GM18499 (cell line): ENCODE measurements around the gene TRIM10.
"Not testable (repeated sequence)": the region's sequence is repeated elsewhere in the genome, so short reads cannot be mapped to it uniquely, and the experiment has no call there.

Source experiments
- ATAC-seq: cut with Tn5 transposase; IDR thresholded peaks from one replicate; pipeline ENCODE4 v1.9.1; 2021; ENCODE audit warnings: moderate number of reproducible peaks; ENCODE audit not compliant: insufficient read depth, unreplicated experiment

The TRIM10 gene

DNA sequence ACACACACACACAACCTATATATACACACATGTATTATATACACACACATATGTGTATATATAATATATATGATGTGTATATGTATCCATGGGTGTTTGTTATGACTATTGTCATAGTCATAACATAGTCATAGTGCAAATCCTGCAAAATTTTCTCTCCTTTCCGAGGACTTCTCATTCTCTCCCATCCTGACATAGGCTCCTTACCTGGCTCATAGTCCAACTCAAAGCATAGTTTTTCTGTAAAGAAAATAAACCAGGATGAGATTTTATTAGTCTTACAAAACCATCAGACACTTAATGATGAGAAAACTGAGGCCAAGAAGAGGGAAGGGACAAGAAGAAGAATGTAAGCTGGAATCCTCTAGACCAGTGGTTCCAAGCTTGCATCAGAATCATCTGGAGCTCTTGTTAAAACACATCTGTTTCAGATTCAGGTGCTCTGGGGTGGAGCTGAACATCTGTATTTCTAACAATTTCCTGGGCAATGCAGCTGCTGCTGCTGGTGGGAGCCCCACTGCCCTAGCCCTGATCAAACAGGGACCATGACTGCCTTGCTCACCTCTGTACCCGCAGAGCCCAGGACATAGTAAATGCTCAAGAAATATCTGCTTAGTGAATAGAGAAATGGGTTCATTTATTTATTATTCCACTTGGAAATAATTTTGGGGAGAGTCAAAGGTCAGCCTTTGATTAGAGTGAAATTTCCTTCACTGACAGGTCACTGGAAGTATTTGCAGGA, 5.3 kb downstream of the TRIM10 start:
- ATAC-seq: no peak

DNA sequence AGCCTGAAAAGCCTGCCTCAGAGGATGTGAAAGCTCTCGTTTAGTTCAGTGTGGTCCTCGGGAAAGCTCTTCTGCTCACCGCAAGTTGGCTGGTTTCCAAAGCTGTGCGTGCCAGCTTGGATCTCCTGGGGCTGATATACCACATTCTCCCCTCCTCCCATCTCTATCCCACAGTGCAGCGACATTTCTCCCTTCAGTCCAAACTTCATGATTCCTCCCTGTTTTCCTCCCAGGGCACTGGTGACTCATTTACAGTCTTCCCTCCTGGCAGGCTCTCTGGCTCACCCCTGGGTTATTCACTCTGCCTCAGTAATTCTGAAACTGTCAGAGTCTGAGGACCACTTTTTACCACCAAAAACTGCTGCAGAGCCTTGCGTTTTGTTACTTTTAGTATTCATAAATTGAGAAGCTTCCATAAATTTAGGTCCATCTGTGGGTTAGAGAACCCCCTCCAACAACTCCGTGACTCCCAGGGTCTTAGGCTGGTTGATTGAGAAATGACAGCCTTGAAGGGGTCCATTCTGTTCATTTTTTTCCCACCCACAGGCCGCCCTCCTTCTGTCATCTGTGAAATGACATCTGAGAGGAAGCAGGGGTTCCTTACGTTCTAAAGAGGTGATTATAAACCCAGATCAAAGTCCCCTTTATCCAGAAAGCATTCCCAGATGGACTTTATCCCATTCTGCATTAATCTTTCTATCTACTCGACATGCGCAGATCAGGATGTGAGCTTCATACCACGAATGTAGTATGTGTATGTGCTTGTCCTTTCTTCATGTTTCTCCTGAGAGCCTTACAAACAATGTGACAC, 6.1 kb downstream of the TRIM10 start:
- no peak for ATAC-seq

DNA sequence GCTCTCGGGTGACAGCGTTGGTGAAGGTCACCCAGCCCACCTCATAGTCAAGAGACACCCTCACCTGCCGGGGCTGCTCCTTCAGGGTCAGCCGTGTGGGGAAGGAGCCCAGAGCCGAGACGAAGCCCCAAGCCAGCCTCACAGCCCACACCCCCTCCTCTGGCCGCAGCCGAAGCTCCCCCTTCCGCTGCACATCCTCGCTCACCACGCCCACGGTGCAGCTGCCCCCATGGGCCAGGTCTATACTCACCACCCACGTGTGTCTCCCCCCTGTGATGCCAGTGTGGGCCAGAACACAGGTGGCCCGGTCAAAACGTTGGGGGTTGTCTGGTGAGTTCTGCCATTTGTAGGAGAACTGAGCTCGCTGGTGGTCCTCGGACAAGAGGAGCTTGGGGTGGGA, 7.0 kb downstream of the TRIM10 start:
- no peak for ATAC-seq

DNA sequence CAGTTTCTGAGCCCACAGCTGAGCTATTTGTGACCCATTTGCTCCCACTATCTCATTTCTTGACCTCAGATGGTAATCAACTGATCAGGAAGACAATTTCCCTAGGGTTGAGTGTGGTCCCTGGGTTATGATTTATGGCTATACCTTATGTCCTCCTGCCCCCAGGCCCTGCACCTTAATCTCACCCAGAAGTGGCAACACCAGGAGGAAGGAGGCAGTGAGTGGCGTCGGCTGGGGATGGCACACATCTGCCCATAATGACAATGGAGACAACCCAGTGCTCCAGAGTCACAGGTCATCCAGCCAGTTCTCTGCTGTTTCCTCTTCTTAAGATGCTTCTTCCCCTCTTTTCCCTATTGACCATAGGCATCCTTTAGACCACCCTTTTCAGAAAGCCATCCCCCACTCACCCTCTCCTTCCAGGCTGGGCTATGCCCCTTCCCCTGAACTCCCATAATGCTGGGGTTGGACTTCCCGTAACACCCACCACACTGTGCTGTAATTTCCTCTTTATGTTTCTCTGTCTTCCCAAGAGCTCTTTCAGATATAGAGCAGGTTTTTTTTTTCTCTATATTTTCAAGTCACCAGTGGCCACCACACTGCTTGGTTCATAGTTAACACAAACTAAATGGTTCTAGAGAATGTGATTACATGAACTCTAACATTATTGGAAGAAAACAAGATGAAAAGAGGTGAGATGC, 8.0 kb downstream of the TRIM10 start:
- no peak for ATAC-seq

DNA sequence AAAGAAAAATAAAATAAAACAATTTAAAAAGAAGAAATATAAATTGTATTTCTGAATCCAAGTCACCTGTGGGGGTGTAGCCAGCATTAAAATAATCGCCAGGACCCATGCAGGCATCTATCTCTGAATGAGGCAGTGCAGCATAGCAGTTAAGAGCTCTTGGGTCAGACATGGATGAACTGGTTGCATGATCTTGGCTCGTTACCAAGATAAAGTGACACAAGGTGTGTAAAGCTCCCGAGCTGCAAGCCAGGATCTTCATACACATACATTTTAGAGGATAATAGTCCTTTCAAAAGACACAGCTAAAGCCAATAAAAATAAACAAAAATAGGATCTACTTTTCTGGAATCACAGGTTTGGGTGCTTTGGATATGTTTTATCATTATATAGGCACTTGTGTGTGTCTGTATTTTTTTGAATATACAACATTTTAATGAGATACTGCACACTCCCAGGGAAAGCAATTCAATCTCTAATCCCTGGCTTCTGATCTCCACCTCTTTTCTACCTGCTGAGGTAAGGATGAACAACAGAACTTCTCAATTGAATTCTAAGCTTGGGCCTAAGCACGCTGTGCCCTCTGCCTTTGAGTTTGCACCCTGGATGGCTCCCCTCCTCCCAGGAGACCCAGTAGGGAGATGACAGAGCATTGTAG, 8.9 kb downstream of the TRIM10 start:
- no peak for ATAC-seq

DNA sequence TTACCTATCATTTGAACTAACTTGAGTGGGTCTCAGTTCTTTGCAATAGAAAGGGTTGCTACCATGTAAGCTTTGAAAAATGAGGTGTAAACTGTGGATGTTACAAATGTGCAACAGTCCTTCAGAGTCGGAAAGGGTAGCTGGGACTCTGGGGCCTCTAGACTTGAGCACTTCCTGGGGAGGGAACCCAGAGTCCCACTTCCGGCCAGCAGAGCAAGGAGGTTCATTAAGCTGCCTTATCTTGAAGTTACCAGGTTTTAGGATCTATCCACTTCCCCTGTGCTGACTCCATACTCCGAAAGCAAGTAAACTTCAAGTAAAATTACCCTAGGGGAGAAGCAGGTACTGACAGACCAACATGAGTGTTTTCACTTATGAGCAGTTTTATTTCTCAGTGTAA, 9.4 kb downstream of the TRIM10 start:
- ATAC-seq: no peak

DNA sequence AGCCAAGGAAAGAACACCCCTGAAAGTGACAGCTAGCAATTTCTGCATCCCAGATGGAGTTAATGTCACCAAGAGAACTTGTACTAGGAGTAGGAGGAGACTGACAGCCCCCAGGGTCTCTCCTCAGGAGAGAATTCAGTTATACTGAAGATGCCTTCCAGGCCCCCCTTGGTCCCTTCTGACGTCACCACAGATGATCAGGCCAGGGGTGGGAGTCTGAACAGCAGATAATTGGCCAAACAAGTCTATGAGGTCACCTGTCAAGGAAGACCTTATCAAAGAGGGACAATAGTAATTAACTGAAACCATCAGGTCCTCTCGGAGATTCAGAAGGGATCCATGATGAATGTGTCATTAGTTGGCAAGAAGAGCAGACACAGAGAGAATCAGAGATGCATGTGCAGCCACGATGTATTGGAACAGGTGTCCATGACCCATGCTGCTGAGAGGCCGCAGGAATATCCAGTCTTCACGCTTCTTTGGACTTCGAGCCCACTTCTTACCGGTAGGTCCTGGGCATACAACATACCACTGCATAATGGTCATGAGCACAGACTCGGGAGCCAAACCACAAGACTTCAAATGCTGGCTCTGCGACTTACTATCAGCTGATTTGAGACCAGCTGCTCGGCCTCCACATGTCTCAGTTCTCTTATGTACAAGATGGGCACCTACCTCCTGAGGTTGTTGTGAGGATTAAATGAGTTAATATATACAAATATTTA, 10.2 kb downstream of the TRIM10 start:
- no peak for ATAC-seq

DNA sequence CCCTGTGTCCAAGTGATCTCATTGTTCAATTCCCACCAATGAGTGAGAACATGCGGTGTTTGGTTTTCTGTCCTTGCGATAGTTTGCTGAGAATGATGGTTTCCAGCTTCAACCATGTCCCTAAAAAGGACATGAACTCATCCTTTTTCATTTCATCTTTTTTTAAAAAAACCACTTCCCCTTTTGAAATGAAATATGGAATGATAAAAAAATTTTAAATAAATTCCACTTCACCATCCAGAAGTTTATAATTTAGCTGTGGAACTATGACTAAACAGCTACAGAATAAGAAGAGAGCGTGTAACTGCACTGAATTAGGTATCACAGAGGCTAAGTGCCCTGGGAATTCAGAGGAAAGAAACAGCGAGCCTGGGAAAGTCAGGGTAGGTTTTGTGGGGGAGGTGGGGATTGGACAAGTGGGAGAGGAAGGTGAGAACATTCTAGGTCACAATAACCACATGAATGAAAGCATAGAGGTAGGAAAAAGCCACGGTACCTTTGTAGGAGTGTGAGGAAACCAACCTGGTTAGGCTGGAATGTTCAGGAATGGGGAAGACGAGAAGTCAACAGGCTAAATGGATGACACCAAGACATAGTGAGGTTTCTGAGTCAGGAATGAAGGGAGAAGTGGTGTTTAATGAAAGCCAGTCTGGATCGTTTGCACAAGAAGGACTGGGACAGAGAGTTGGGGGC, 11.0 kb downstream of the TRIM10 start:
- no peak for ATAC-seq

DNA sequence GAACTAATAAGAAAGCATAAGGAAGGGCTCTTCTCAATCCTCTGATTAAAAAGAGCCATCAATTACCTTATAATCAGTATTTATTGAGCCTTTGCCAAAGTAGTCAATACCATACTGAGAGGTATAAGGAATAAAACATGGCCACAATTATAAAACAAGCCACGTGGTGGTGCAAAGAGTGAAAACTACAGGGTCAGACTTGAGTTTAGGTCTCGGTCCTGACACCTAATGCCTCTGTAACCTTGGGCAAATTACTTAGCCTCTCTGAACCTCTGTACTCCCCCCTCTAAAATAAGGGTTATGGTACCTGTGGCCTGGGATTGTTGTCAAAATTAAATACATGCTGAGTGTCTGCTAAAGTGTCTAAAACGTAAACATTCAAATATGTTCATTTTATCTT, 11.8 kb downstream of the TRIM10 start:
- ATAC-seq: no peak

DNA sequence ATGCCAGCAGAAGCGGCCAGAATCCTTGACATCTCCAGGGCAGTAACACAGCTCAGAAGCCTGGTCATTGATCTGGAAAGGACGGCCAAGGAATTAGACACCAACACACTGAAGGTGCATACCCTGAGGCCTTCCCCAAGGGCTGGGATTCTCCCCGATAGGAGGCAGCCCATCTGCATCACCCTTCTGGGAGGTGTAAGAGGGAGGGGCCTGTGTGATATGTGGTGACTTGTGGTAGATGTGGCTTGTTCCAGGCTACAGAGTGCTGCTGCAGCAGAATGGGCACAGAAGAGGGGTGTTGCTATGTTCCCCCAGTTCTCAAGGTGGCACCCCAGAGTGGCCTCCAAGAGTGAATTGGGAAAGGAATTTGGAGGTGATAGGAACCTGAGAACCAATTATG, 13.9 kb downstream of the TRIM10 start:
- no peak for ATAC-seq

DNA sequence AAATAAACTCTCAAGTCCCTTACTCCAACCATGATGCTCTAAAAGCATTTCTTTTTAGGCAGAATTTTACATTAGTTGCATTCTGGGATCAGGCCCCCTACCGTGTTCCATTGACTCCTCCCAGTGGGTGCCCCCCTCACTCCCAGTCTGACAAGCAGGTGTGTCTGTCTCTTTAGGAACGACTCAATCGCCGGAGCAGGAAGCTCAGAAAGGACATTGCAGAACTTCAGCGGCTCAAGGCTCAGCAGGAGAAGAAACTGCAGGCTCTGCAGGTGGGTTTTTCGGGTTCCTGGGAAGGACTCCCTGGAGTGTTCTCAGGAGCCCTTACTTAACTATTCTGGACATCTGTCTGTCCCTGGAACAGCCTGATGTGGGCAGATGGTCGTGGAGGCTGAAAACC, 15.2 kb downstream of the TRIM10 start:
- ATAC-seq: no peak

DNA sequence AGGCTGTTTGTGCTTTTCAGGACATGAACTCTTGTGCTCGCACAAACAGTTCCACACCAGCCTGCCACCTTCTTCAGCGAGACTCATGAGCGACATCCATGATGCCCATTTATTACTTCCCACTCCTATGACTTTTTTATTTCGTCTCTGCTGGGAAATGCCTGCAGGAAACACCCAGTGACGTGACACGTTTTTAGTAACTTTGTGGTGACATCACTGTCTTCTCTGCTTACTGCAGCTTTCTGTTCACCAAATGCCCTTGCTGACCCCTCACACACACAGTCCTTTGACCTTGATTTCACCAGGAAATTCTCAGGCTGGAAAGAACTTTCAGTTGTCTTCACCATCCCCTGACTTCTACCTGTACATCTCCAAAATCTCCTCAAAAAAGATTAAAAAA, 16.2 kb downstream of the TRIM10 start:
- no peak for ATAC-seq

DNA sequence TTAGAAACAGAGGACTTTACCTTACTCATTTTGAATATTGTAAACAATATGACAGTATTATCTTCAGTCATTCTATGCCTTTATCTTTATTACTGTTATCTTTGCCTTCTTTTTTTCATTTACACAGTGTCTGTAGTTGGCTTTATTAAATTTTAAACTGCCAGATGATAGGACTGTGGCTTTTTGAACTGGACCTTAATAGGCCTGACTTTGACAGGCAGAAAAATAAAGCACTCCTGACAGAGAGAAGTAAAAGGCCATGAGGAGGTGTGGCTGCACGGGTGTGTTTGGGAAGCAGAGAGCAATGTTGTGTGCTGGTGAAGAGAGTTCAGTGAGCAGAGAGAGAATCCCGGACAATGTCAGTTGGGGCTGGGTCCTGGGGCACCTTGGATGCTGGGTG, 17.2 kb downstream of the TRIM10 start:
- ATAC-seq: no peak

DNA sequence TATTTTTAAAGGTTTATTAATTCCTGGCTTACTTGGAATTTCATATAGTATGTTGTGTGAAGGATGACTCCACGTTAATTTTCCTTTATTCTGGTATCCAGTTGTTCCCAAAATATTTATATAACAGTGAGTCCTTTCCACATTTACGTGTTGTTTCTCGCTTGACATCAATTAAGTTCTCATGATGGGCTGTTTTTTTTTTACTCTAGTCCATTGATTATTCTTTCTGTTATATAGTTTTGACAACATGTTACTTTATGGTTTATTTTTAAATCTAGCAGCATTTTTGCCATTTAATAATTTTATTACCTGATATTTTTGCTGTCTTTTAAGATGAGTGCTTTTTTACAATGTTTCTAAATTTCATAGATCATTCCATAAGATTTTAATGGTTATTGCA, 18.3 kb downstream of the TRIM10 start:
- ATAC-seq: no peak

DNA sequence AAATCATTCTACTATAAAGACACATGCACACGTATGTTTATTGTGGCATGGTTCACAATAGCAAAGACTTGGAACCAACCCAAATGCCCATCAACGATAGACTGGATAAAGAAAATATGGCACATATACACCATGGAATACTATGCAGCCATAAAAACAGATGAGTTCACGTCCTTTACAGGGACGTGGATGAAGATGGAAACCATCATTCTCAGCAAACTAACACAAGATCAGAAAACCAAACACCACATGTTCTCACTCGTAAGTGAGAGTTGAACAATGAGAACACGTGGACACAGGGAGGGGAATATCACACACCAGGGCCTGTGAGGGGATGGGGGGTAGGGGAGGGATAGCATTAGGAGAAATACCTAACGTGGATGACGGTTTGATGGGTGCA, 20.8 kb downstream of the TRIM10 start:
- ATAC-seq: not testable (repeated sequence)

DNA sequence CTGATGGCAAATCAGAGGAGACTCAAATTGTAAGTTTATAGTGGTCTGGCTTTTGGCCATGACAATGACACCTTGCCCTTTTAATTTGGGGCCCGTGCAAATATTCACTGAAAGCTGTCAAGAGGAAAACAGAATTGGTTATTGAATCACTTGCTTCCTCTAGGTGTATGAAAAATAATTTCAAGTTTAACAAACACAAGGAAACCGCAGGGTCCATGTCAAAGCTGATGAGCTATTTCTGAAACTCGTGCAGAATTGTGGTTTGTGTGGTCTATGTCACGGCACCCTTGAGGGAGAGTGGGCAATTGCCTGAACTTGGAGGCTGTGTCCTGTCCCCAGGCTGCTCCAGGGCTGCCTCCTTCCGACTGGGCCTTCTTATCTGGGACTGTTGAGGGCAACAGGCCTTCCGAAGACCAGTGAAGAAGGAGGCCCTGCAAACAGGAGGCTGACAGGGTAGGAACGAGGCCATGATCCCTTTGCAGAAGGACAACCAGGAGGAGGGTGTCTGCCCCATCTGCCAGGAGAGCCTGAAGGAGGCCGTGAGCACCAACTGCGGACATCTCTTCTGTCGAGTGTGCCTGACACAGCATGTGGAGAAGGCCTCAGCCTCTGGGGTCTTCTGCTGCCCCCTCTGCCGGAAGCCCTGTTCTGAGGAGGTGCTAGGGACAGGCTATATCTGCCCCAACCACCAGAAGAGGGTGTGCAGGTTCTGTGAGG, 24.3 kb downstream of the TRIM10 start:
- ATAC-seq: no peak

DNA sequence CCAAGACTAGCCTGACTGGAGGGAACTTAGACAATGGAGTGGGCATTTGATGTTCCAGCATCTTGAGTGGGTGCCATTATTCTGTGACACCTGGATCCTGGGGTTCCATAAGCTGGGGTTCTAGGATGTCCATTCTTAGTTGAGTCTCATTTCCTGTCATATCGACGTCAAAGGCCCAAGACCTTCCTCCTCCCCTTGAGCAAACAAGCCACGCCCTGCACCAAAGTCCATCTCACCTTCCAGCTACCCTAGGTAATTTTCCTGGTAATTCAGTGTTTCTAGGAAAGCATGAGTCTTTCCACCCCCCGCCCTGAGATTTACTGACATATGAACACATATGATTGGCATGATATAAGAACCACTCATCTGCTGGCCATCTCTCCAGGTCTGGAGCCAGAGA, 25.3 kb downstream of the TRIM10 start, which contains the start of gene TRIM40:
TSS of gene TRIM40 (plus strand) at position 384 of the 400 bp plus-strand sequence. CDS start 897 bp downstream, outside the sequence.
- ATAC-seq: no peak

DNA sequence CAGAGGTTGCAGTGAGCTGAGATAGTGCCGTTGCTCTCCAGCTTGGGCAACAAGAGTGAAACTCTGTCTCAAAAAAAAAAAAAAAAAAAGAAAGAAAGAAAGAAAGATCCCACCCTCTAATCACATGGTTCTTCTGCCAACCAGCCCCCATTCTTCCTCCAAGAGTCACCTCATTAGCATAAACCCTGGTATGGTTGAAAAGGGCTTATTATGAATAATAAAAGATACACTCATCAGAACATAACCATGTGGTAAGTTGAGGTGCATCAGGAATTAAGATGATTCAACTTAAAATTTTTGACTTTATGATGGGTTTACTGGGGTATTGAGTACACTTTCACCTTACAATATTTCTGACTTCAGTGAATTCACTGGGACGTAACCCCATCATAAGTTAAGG, 25.9 kb downstream of the TRIM10 start:
- no peak for ATAC-seq
